Activated naive CD4-positive, alpha-beta T cell treated with anti-CD3 and anti-CD28 coated beads for 36 hours (primary cell): ENCODE measurements around the gene PSMD13. TPM values are rescaled to one million over a fixed set of nuclear protein-coding genes. Genes with fewer than 3 reads are reported as not detected.
A peak's percentile ranks its signal among the peaks of the same experiment; 100 is the strongest.

Experiments used
- CTCF ChIA-PET: fragments of 350-600 bp; sonication (Branson Sonifier 250); formaldehyde crosslinking; loops from one replicate; lab custom pipeline; 2021; ENCODE audit warnings: antibody characterized with exemption; lab: Charles Lee
- DNase-seq: peaks from one replicate; pipeline ENCODE4 v3.0.0-alpha.2; 2020
- H3K27ac Mint-ChIP-seq: one replicate; pipeline ENCODE4 v1.8.0; 2021; ENCODE audit warnings: mild to moderate bottlenecking, mixed read lengths
- H3K27me3 Mint-ChIP-seq: one replicate; pipeline ENCODE4 v1.8.0; 2021; ENCODE audit warnings: low read depth, mixed read lengths
- H3K36me3 Mint-ChIP-seq: one replicate; pipeline ENCODE4 v1.8.0; 2021; ENCODE audit warnings: low read depth, mixed read lengths
- H3K4me1 Mint-ChIP-seq: one replicate; pipeline ENCODE4 v1.8.0; 2021; ENCODE audit warnings: low read depth, mixed read lengths
- H3K4me3 Mint-ChIP-seq: one replicate; pipeline ENCODE4 v1.8.0; 2021; ENCODE audit warnings: mild to moderate bottlenecking, moderate library complexity, mixed read lengths
- H3K9me3 Mint-ChIP-seq: one replicate; pipeline ENCODE4 v1.8.0; 2021; ENCODE audit warnings: mixed read lengths
- intact Hi-C: fragments of 100-400 bp; cut with micrococcal nuclease; formaldehyde crosslinking; loops from one replicate; pipeline ENCODE4 v1.15.1; 2023
- total RNA-seq, 2 experiments: library from RNA; stranded (reverse); gene quantifications; one replicate each; pipeline ENCODE4 v1.2.3, GENCODE V29; 2021

The PSMD13 gene
- total RNA-seq, 2 experiments from 2014 or later = 206 to 210 TPM

DNA sequence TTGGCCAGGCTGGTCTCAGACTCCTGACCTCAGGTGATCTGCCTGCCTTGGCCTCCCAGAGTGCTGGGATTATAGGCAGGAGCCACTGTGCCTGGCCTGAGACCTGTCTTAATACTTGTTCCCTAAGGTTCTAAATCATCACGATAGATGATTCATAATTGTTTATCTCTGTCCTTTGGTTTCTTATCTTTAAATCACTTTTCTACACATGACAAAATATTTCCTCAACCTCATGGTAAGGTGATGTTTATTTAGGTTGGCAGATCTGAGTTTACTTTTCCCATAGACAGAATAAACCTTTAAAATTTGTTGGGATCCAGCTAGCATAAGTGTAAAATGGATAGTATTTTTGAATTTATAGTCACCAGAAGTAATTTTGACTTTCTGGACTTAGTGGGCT is 3.5 kb downstream of the PSMD13 start:
- no peak overlapping the region for H3K4me3 Mint-ChIP-seq
- no peak for DNase-seq
- H3K27ac Mint-ChIP-seq = peak overlapping the region; percentile 54
- intact Hi-C loops = no loop called here
- H3K4me1 Mint-ChIP-seq = peaks cover 51% of the 10 kb centered on the region
- H3K27me3 Mint-ChIP-seq = no peaks in the 10 kb centered on the region
- CTCF ChIA-PET = interaction anchor here (1.1 to 1.4 kb wide), 2 partner anchors 10 to 11 kb away, joined by 3 to 6 read pairs; no protein-coding TSS in a partner anchor
- peaks cover 40% of the 10 kb centered on the region for H3K36me3 Mint-ChIP-seq
- no peaks in the 10 kb centered on the region for H3K9me3 Mint-ChIP-seq

DNA sequence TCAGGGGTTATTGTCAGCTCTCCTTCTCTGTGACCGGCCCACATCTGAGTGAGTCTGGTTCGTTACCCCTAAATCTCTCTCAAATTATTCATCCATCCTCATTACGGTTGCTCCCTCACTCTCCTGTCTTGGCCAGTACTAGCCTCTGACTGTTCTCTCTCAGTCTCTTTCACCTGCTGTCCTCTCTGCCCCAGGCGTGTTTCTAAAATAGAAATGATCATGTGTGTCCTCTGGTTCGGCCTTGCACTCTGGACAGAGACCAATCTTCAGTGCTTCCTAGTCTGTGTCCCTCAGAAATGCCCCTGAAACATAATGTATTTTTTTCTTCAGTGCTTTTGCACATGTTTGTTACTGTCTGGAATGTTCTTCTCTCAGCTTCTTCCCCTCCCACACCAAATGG is 4.9 kb downstream of the PSMD13 start:
- H3K27me3 Mint-ChIP-seq = no peaks in the 10 kb centered on the region
- peak overlapping the region; percentile 10 for H3K27ac Mint-ChIP-seq
- no peak overlapping the region for H3K4me3 Mint-ChIP-seq
- peaks cover 53% of the 10 kb centered on the region for H3K36me3 Mint-ChIP-seq
- H3K4me1 Mint-ChIP-seq = peaks cover 47% of the 10 kb centered on the region
- H3K9me3 Mint-ChIP-seq = no peaks in the 10 kb centered on the region
- intact Hi-C loops = loop anchor here (1.0 kb wide), 1 partner anchor 10 kb away; no protein-coding TSS in a partner anchor
- DNase-seq = no peak
- CTCF ChIA-PET = interaction anchor here (1.3 to 1.7 kb wide), 2 partner anchors 9 to 10 kb away, joined by 4 to 8 read pairs; no protein-coding TSS in a partner anchor

DNA sequence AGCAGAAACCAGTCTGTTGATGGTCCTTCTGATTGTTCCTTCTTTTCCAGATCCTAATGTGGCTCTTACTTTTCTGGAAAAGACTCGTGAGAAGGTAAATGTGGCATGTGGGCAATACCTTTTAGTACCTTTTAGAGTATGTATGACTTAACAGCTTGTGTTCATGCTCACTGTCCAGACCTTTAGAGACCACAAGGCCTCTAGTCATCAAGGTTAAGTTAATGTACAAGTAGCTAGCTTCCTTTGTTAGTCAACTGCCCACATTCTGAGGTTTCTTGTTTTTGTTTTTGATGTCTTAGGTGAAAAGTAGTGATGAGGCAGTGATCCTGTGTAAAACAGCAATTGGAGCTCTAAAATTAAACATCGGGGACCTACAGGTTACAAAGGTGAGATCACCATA is 7.6 kb downstream of the PSMD13 start:
- no peaks in the 10 kb centered on the region for H3K27me3 Mint-ChIP-seq
- no peak for DNase-seq
- peaks cover 36% of the 10 kb centered on the region for H3K4me1 Mint-ChIP-seq
- H3K9me3 Mint-ChIP-seq = no peaks in the 10 kb centered on the region
- no peak overlapping the region for H3K4me3 Mint-ChIP-seq
- CTCF ChIA-PET = interaction anchor here (0.7 kb wide), 1 partner anchor 204 kb away, joined by 3 read pairs; no protein-coding TSS in a partner anchor
- H3K36me3 Mint-ChIP-seq = peaks cover 71% of the 10 kb centered on the region
- intact Hi-C loops = no loop called here
- H3K27ac Mint-ChIP-seq = no peak overlapping the region

DNA sequence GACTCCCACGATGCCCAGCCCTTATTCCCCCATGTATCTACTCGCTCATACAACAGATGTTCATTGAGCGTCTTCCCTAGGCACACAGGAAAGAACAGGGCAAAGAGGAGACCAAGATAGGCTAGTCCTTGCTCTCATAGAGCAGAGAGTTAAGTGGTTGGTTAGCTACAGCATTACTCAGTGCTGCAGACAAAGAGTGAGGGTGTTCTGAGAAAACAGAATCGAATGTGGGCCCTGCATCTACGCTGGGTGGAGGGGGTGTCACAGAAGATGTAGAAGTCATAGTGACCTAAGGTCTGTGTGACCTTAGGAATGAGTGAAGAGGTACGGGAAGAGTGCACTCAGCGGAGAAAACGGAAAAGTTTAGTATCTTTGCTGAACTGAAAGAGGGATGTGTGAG is 12.3 kb downstream of the PSMD13 start:
- no peak for DNase-seq
- intact Hi-C loops = no loop called here
- H3K4me3 Mint-ChIP-seq = no peak overlapping the region
- H3K36me3 Mint-ChIP-seq = peaks cover 62% of the 10 kb centered on the region
- peaks cover 15% of the 10 kb centered on the region for H3K4me1 Mint-ChIP-seq
- H3K9me3 Mint-ChIP-seq = no peaks in the 10 kb centered on the region
- H3K27ac Mint-ChIP-seq = no peak overlapping the region
- H3K27me3 Mint-ChIP-seq = no peaks in the 10 kb centered on the region
- CTCF ChIA-PET = interaction anchor here (1.1 to 3.6 kb wide), 6 partner anchors 12 to 114 kb away, joined by 3 to 28 read pairs (median 8); partner anchors contain the start of gene PSMD13

DNA sequence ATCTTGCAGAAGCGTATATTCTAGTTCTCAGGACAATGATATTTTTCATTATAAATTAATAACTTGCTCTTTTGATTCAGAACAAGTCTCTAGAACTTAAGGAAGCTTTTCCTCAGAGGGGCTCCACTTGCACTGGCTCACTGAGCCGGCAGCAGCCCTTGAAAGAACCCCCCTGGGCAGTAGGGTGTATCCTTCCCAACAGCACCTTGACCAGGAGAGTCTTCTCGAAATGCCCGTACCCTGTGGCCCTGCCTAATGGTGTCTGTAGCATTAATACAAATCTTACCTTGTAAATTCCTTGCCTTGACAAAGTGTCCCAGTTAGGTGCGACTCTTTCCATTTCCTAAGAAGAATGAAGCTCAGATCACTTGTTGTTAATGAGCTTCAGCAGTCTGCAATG is 13.5 kb downstream of the PSMD13 start:
- H3K36me3 Mint-ChIP-seq = peaks cover 56% of the 10 kb centered on the region
- intact Hi-C loops = loop anchor here (1.0 to 2.0 kb wide), 5 partner anchors 19 to 107 kb away; no protein-coding TSS in a partner anchor
- H3K27me3 Mint-ChIP-seq = no peaks in the 10 kb centered on the region

DNA sequence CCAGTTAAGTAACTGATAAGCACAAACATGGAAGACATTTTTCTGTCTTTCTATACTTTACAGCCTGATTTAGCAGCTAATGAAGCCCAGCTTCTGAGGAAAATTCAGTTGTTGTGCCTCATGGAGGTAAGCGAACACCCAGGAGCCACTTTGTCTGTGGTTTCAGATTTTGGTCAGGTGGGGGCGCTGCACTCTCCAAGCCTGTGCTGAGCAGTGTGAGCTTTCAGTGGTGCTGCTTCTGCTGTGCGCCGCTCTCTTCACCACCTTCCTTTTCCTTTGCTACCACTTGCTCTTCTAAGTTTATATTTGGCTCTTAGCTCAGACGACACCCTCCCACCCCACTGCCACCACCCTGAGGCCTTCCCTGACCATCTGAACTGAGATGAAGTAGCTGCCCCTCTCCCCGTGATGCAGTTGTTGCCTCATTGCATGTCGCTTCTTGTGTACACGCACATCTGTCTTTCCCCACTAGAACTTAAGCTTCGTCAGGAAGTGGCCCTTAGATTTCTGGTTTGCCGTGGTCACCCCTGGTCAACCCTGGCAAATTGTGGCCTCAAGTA is 14.0 kb downstream of the PSMD13 start:
- Mint-ChIP-seq H3K27me3 (no peaks in the 10 kb centered on the region), H3K27ac (peak overlapping the region; percentile 81), H3K4me1 (peaks cover 13% of the 10 kb centered on the region), H3K4me3 (no peak overlapping the region), H3K36me3 (peaks cover 50% of the 10 kb centered on the region), H3K9me3 (no peaks in the 10 kb centered on the region)
- CTCF ChIA-PET = interaction anchor here (0.7 to 3.6 kb wide), 34 partner anchors 9 to 231 kb away, joined by 3 to 28 read pairs (median 8); partner anchors contain the start of genes BET1L, IFITM2, IFITM5 and NLRP6
- intact Hi-C loops = loop anchor here (1.0 to 2.0 kb wide), 6 partner anchors 9 to 106 kb away; no protein-coding TSS in a partner anchor
- DNase-seq = peak; percentile 93

More for the DNA sequence above, 13.5 kb downstream of the PSMD13 start:
- H3K4me1 Mint-ChIP-seq = peaks cover 13% of the 10 kb centered on the region
- CTCF ChIA-PET = interaction anchor here (0.6 to 3.6 kb wide), 33 partner anchors 8 to 231 kb away, joined by 3 to 28 read pairs (median 8); partner anchors contain the start of genes BET1L, IFITM2, NLRP6 and PSMD13
- peak overlapping the region; percentile 81 for H3K27ac Mint-ChIP-seq
- H3K9me3 Mint-ChIP-seq = no peaks in the 10 kb centered on the region
- DNase-seq = no peak
- no peak overlapping the region for H3K4me3 Mint-ChIP-seq

DNA sequence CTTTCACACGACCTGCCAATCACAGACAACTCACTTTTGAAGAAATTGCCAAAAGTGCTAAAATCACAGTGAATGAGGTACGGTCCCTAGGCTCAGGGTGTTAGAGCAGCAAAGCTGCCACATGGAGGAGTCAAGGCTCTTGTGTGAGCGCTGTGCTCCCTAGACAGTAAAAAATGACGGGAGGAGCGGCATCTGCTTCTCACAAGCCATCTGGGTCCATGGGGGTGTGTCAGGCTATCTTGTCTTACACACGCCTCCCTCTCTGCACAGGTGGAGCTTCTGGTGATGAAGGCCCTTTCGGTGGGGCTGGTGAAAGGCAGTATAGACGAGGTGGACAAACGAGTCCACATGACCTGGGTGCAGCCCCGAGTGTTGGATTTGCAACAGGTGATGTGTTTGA is 14.8 kb downstream of the PSMD13 start:
- no peak for DNase-seq
- intact Hi-C loops = loop anchor here (1.0 to 2.0 kb wide), 4 partner anchors 9 to 105 kb away; no protein-coding TSS in a partner anchor

DNA sequence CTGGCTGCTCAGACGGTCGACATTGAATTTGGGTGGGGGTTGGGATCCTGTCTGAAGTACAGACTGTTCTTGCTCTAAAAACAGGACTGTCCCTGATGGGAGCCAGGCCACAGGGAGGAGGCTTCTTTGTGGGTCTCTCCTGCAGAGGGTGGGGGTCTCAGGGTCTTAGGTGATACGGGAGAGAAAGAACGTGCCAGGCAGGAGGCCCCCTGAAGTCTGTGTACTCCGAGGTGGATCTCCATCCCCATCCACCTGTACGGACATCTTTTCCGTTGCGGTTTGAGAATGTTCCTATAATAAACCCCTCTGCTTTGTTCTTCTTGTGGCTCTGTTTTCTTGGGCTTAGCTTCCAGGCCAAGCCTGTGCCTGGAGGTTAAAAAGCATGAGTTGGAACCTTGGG is 15.9 kb downstream of the PSMD13 start:
- Mint-ChIP-seq H3K4me1 (peaks cover 13% of the 10 kb centered on the region), H3K4me3 (no peak overlapping the region), H3K27me3 (no peaks in the 10 kb centered on the region), H3K27ac (no peak overlapping the region), H3K9me3 (no peaks in the 10 kb centered on the region), H3K36me3 (peaks cover 34% of the 10 kb centered on the region)
- DNase-seq = no peak
- CTCF ChIA-PET = interaction anchor here (1.1 to 3.6 kb wide), 5 partner anchors 9 to 111 kb away, joined by 3 to 25 read pairs (median 8); no protein-coding TSS in a partner anchor
- intact Hi-C loops = no loop called here

More for the DNA sequence above, 14.8 kb downstream of the PSMD13 start:
- Mint-ChIP-seq H3K27ac (no peak overlapping the region), H3K9me3 (no peaks in the 10 kb centered on the region), H3K27me3 (no peaks in the 10 kb centered on the region), H3K4me1 (peaks cover 13% of the 10 kb centered on the region), H3K4me3 (no peak overlapping the region), H3K36me3 (peaks cover 43% of the 10 kb centered on the region)
- CTCF ChIA-PET = interaction anchor here (0.9 to 3.6 kb wide), 29 partner anchors 9 to 198 kb away, joined by 3 to 28 read pairs (median 8); partner anchors contain the start of genes BET1L, IFITM2, IFITM5 and NLRP6

DNA sequence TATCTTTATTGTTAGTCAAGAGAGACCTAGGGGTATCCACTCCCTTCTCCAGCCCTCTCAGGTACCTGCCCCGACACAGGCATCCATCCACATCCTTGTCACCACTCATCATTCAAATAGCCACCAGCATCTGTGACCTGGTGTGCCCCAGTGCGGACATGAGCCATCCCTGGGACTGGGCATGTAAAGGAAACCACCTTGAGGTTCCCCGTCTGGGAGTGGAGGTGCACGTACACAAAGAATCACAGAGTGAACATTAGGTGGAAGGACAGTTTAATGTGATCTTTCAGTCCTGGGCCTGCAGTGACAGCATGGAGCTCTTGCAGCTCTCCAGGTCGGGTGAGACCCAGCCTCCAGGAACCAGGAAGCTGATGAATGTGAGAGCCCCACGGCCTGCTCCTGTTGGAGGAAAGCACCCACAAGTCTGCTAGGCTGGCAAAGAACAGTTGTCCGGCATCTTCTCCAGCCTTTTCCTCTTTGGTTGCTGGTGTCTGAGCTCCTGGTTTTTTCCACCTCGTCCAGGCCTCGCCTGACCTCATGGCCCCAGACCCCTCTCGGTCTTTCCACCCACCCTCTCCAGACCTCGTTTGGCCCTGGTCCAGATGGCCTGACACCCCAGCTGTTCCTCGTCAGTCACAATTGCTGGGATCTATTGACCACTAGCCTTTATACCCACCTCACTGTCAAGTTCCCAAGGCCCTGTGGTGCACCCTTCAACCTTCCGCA is 16.5 kb downstream of the PSMD13 start:
- H3K4me3 Mint-ChIP-seq = no peak overlapping the region
- H3K27ac Mint-ChIP-seq = no peak overlapping the region
- peaks cover 30% of the 10 kb centered on the region for H3K36me3 Mint-ChIP-seq
- no peaks in the 10 kb centered on the region for H3K27me3 Mint-ChIP-seq
- intact Hi-C loops = no loop called here
- peaks cover 13% of the 10 kb centered on the region for H3K4me1 Mint-ChIP-seq
- CTCF ChIA-PET = interaction anchor here (0.7 to 1.1 kb wide), 3 partner anchors 8 to 56 kb away, joined by 3 to 4 read pairs (median 3); no protein-coding TSS in a partner anchor
- H3K9me3 Mint-ChIP-seq = no peaks in the 10 kb centered on the region
- DNase-seq = no peak

DNA sequence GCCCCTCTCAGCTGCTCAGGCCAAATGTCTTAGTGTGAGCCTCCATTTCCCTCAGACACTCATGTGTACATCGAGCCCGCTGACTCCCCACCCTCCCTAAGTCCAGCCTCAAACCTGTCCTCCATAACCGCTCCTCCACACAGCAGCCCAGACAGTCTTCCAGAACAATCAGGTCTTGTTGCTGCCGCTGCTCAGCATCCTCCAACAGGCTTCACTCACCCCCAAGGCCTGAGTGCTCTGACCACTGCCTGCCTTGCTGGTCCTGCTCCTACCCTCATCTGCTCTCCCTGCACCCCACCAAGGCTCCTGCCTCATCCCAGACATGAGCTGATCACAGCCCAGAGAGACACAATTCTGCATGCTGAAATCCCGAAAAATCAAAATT is 17.1 kb downstream of the PSMD13 start:
- DNase-seq = no peak
- H3K9me3 Mint-ChIP-seq = no peaks in the 10 kb centered on the region
- H3K36me3 Mint-ChIP-seq = peaks cover 26% of the 10 kb centered on the region
- H3K27ac Mint-ChIP-seq = no peak overlapping the region
- no peak overlapping the region for H3K4me3 Mint-ChIP-seq
- intact Hi-C loops = no loop called here
- H3K4me1 Mint-ChIP-seq = peaks cover 13% of the 10 kb centered on the region
- CTCF ChIA-PET = interaction anchor here (0.7 to 1.1 kb wide), 3 partner anchors 7 to 57 kb away, joined by 3 to 4 read pairs (median 3); no protein-coding TSS in a partner anchor
- no peaks in the 10 kb centered on the region for H3K27me3 Mint-ChIP-seq

DNA sequence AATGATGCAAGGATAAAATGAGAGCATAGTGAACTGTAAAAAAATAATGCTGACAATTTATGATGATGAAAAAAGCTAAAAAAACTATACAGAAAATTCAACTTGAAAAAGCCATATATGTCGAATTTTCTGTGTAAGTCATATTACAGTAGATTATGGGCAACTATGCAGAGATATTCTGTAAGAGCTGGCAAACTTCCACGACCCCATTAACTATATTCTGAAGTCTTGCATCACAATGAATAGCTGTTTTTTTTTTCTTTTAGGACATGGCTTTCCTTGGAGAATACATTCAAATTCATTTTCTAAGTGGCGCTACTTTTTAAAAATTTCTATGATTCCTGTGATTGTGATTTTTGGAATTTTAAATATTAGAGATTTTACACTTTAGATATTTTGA is 18.4 kb downstream of the PSMD13 start:
- Mint-ChIP-seq H3K9me3 (no peaks in the 10 kb centered on the region), H3K4me3 (no peak overlapping the region), H3K36me3 (peaks cover 20% of the 10 kb centered on the region), H3K4me1 (peaks cover 8% of the 10 kb centered on the region), H3K27me3 (no peaks in the 10 kb centered on the region), H3K27ac (no peak overlapping the region)
- intact Hi-C loops = no loop called here
- no peak for DNase-seq
- CTCF ChIA-PET = no interaction called here

DNA sequence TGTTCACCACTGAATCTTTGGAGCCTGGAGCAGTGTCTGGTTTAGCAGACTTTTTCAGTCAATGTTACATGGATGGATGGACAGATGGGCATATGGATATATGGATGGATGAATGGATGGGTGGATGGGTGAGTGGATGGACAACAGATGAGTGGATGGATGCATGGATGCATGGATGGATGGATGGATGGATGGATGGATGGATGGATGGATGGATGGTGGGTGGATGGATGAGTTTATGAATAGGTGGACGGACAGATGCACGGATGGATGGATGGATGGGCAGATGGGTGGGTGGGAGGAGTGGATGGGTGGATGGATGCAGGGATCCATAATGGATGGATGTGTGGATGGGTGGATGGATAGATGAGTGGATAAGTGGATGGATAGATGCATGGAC is 19.0 kb downstream of the PSMD13 start:
- no peak overlapping the region for H3K4me3 Mint-ChIP-seq
- CTCF ChIA-PET = no interaction called here

More for the DNA sequence above, 19.0 kb downstream of the PSMD13 start:
- peaks cover 3% of the 10 kb centered on the region for H3K4me1 Mint-ChIP-seq
- no peaks in the 10 kb centered on the region for H3K9me3 Mint-ChIP-seq
- H3K27me3 Mint-ChIP-seq = no peaks in the 10 kb centered on the region
- intact Hi-C loops = no loop called here
- H3K36me3 Mint-ChIP-seq = peaks cover 15% of the 10 kb centered on the region
- no peak overlapping the region for H3K27ac Mint-ChIP-seq
- no peak for DNase-seq
